ENCODE measurements around the gene TIGD2.

Gene TIGD2

GRCh38 chr4:89110986-89111832 is at the start of gene TIGD2:
Gene TIGD2, plus strand, starts transcription at chr4:89111533. Its CDS starts 1,442 bp downstream, at chr4:89112975.
- peak; percentile 85 to 86 for DNase-seq

GRCh38 chr4:89064848-89065247 is 46.5 kb upstream of the TIGD2 start:
- DNase-seq, result no peak

GRCh38 chr4:89067417-89067816 is 43.9 kb upstream of the TIGD2 start:
- no peak for DNase-seq

GRCh38 chr4:89069481-89069880 is 41.9 kb upstream of the TIGD2 start:
- DNase-seq, result no peak

- no peak for DNase-seq
Observed at GRCh38 chr4:89070041-89070440, 41.3 kb upstream of the TIGD2 start.

GRCh38 chr4:89071311-89071710 is 40.0 kb upstream of the TIGD2 start:
- no peak for DNase-seq

GRCh38 chr4:89072921-89073320 is 38.4 kb upstream of the TIGD2 start:
- DNase-seq, result no peak

- DNase-seq, result no peak
Observed at GRCh38 chr4:89077761-89078160, 33.6 kb upstream of the TIGD2 start.

GRCh38 chr4:89078300-89078699 is 33.0 kb upstream of the TIGD2 start:
- no peak for DNase-seq

- no peak for DNase-seq
Observed at GRCh38 chr4:89099034-89099433, 12.3 kb upstream of the TIGD2 start.

GRCh38 chr4:89099471-89099870 is 11.9 kb upstream of the TIGD2 start:
- DNase-seq, result no peak

GRCh38 chr4:89100853-89101252 is 10.5 kb upstream of the TIGD2 start:
- no peak for DNase-seq

- peak in 1 of 2 experiments; percentile 20 for DNase-seq
Observed at GRCh38 chr4:89101256-89102161, 9.8 kb upstream of the TIGD2 start.

GRCh38 chr4:89105726-89106125 is 5.6 kb upstream of the TIGD2 start:
- no peak for DNase-seq

- DNase-seq, result no peak
Observed at GRCh38 chr4:89108091-89108490, 3.2 kb upstream of the TIGD2 start.

GRCh38 chr4:89109841-89110540 is 1.3 kb upstream of the TIGD2 start:
- no peak for DNase-seq

- no peak for DNase-seq
Observed at GRCh38 chr4:89110541-89110985, 770 bp upstream of the TIGD2 start.

- no peak for DNase-seq
Observed at GRCh38 chr4:89111833-89112563, 665 bp downstream of the TIGD2 start.

- no peak for DNase-seq
Observed at GRCh38 chr4:89113415-89113814, 2.1 kb downstream of the TIGD2 start.

- DNase-seq, result no peak
Observed at GRCh38 chr4:89114100-89114499, 2.8 kb downstream of the TIGD2 start.

- DNase-seq, result no peak
Observed at GRCh38 chr4:89117115-89117514, 5.8 kb downstream of the TIGD2 start.

- no peak for DNase-seq
Observed at GRCh38 chr4:89119166-89119565, 7.8 kb downstream of the TIGD2 start.
